ENCODE results near the gene WNK2. TPM values are rescaled to one million over a fixed set of nuclear protein-coding genes. Genes with fewer than 3 reads are reported as not detected.

WNK2 gene
- total and polyA plus RNA-seq, 2 donors (not counting 3 experiments of a cell fraction or from before 2014, with no cell fraction given), result not detected

GRCh38 chr9:93308158-93308602 lies 124.2 kb downstream of the WNK2 start:
- no peaks in the 10 kb centered on the region for H3K36me3 ChIP-seq (ENCODE audit: control insufficient read depth in 2 of 2, extremely low read depth in 1 of 2, insufficient read depth in 2 of 2, low read length in 2 of 2)
- TF ChIP-seq GATA2 (IDR thresholded peaks at IDR 0.05; ENCODE audit: insufficient read depth, insufficient read length, low read depth, low read length) (no peak), POLR2A (IDR thresholded peaks at IDR 0.05; ENCODE audit: low read depth, low read length) (no peak), EZH2 (IDR thresholded peaks at IDR 0.05; ENCODE audit: borderline replicate concordance, low read depth, low read length, severe bottlenecking) (no peak), POLR2AphosphoS5 (IDR thresholded peaks at IDR 0.05; ENCODE audit: insufficient read depth, low read depth, low read length) (no peak), MYC (IDR thresholded peaks at IDR 0.05; ENCODE audit: low read depth, low read length) (no peak), FOS (IDR thresholded peaks at IDR 0.05; ENCODE audit: borderline replicate concordance, insufficient read depth, low read length) (no peak), JUN (IDR thresholded peaks at IDR 0.05; ENCODE audit: borderline replicate concordance, insufficient read depth, insufficient read length, low read depth) (no peak)
- TF ChIP-seq, protein P1, sequence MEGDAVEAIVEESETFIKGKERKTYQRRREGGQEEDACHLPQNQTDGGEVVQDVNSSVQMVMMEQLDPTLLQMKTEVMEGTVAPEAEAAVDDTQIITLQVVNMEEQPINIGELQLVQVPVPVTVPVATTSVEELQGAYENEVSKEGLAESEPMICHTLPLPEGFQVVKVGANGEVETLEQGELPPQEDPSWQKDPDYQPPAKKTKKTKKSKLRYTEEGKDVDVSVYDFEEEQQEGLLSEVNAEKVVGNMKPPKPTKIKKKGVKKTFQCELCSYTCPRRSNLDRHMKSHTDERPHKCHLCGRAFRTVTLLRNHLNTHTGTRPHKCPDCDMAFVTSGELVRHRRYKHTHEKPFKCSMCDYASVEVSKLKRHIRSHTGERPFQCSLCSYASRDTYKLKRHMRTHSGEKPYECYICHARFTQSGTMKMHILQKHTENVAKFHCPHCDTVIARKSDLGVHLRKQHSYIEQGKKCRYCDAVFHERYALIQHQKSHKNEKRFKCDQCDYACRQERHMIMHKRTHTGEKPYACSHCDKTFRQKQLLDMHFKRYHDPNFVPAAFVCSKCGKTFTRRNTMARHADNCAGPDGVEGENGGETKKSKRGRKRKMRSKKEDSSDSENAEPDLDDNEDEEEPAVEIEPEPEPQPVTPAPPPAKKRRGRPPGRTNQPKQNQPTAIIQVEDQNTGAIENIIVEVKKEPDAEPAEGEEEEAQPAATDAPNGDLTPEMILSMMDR (IDR thresholded peaks at IDR 0.05; ENCODE audit: extremely low read depth in 1 of 2, insufficient read depth in 1 of 2, low read depth in 1 of 2, low read length in 2 of 2), result no peak
- TF ChIP-seq, protein P2, sequence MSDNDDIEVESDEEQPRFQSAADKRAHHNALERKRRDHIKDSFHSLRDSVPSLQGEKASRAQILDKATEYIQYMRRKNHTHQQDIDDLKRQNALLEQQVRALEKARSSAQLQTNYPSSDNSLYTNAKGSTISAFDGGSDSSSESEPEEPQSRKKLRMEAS (IDR thresholded peaks at IDR 0.05; ENCODE audit: insufficient read depth, insufficient read length), result no peak
- ChIA-PET CTCF (interaction anchor here (1.8 to 2.7 kb wide), 2 partner anchors 199 to 304 kb away, joined by 6 to 9 read pairs; no protein-coding TSS in a partner anchor), POLR2A (no interaction called here)
- intact Hi-C loops (cut with micrococcal nuclease) (no loop called here), dilution Hi-C loops (cut with MboI; ENCODE audit: extremely low pct_ligation_motif_present, low sequenced_read_pairs) (no loop called here)
- H3K79me2 ChIP-seq (ENCODE audit: control insufficient read depth, insufficient read depth, low read length), result no peaks in the 10 kb centered on the region
- H3K4me2 ChIP-seq (ENCODE audit: insufficient read depth, low read length), result no peak overlapping the region
- H3K9me3 ChIP-seq (replicated peaks; ENCODE audit: control insufficient read depth, insufficient read depth, low read length), result no peaks in the 10 kb centered on the region
- no peak for DNase-seq (ENCODE audit: low read depth, low spot score)
- peaks cover 6% of the 10 kb centered on the region for H3K4me1 ChIP-seq (ENCODE audit: control insufficient read depth, extremely low read depth, insufficient read depth, low read length)
- H3K27ac ChIP-seq (ENCODE audit: insufficient read depth, low read depth, low read length), result no peak overlapping the region
- H3K9ac ChIP-seq (replicated peaks; ENCODE audit: extremely low read depth, insufficient read depth, low read length), result no peak overlapping the region
- no peak overlapping the region for H3K4me3 ChIP-seq (replicated peaks in 1 of 3; ENCODE audit: insufficient read depth in 1 of 3, low read depth in 1 of 3, low read length in 3 of 3)
- no TSS peak for BruUV-seq (replicated peaks)
- no peak for FAIRE-seq
- H3K9me1 ChIP-seq (replicated peaks; ENCODE audit: control insufficient read depth, extremely low read depth, insufficient read depth, low read length), result no peaks in the 10 kb centered on the region
- H2AFZ ChIP-seq (ENCODE audit: low read depth, low read length), result no peak overlapping the region
- no peaks in the 10 kb centered on the region for H4K20me1 ChIP-seq (replicated peaks; ENCODE audit: control insufficient read depth, extremely low read depth, insufficient read depth, low read length)
- H3K27me3 ChIP-seq (ENCODE audit: control insufficient read depth in 2 of 2, insufficient read depth in 2 of 2, low read length in 2 of 2), result no peaks in the 10 kb centered on the region

Data from endothelial cell of umbilical vein (primary cell).